LNCaP clone FGC (cell line): Measurements from ENCODE around the gene CDC37L1.

Source experiments
- DNase-seq: peaks from one replicate; pipeline ENCODE4 v3.0.0-alpha.2; 2011; ENCODE audit warnings: low read depth
- H3K4me3 ChIP-seq: 2 replicates; pipeline ENCODE4 v1.5.1; 2011; ENCODE audit warnings: mild to moderate bottlenecking, low read depth, low read length, control low read depth
- CTCF ChIP-seq: IDR thresholded peaks from 2 replicates; pipeline ENCODE4 v1.5.1; 2012; ENCODE audit warnings: mild to moderate bottlenecking; ENCODE audit not compliant: control insufficient read depth, insufficient read depth; ENCODE audit errors: extremely low read depth

Gene CDC37L1

DNA sequence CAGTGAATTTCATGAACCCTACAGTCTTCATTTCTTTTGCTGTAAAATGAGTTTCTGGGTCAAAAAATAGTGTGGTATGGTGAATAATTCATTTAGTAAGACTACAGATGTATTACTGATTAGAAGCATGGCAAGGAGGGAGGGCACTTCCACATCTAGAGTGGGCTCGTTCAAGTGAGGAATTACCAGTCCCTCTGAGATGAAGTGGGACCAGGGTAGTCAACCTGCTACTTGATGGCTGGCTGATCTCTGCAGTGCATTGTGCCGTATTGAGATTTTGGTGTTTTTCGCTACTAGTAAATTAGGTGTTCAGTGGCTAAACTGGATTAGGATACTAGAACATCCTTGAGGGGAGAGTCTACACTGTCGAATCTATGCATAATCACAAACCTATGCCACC, 10.8 kb downstream of the CDC37L1 start:
- no peak for DNase-seq
- H3K4me3 ChIP-seq, result no peak overlapping the region
- no peak for TF ChIP-seq CTCF

- TF ChIP-seq CTCF, result no peak
- H3K4me3 ChIP-seq, result no peak overlapping the region
- DNase-seq, result no peak
These were observed 12.4 kb downstream of the CDC37L1 start for GRCh38 chr9:4691795-4692194.

DNA sequence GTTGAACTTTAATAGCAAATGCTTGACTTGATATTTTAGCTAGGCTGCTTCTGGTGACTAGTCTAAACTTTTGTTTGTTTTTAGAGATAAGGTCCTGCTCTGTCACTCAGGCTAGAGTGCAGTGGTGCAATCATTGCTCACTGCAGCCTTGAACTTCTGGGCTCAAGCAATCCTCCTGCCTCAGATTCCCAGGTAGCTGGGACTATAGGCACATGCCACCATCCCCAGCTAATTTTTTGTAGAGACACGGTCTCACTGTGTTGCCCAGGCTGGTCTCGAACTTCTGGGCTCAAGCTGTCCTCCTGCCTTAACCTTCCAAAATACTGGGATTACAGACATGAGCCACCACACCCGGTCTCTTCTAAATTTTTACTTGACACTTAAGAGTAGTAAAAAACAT, 20.7 kb downstream of the CDC37L1 start:
- no peak for TF ChIP-seq CTCF
- DNase-seq, result no peak

GRCh38 chr9:4700932-4701331, 21.6 kb downstream of the CDC37L1 start:
- H3K4me3 ChIP-seq, result no peak overlapping the region
- TF ChIP-seq CTCF, result no peak
- no peak for DNase-seq

More for the DNA sequence above, 20.7 kb downstream of the CDC37L1 start:
- H3K4me3 ChIP-seq, result no peak overlapping the region

DNA sequence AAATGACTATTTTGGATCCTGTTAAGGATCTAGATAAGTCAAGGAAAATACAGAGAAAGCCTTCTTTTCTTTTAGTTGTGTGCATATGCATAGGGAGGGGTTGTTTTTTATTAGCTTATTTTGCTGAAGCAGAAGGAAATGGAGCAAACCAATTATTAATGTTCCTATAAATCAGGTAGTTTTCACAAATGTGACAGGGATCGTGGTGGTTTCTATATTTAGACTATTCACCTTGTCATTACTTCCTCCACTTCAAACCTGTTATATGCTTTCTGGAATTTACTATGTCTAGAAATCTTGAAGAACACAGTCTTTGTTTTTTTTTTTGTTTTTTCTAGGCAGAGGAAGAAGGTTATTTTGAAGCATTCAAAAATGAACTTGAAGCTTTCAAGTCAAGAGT, 22.2 kb downstream of the CDC37L1 start:
- DNase-seq, result no peak
- TF ChIP-seq CTCF, result no peak

DNA sequence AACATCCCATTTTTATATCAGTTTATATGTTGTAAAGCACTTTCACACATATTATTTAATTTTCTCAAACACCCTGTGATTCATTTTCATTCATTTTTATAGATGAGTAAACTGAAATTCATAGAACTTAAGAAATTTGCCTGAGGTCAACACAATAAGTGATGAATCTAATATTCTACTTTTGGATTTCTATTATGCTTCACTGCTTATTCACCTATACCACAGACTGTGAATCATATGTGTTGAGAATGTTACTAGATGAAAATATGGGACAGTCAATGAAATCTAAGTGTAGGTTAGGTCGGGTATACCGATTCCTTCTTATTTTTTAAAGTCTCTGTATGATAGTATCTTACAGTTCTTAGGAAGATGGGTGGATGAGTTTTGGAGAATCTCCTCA, 24.8 kb downstream of the CDC37L1 start:
- H3K4me3 ChIP-seq, result no peak overlapping the region
- TF ChIP-seq CTCF, result no peak
- no peak for DNase-seq

More for the DNA sequence above, 22.2 kb downstream of the CDC37L1 start:
- H3K4me3 ChIP-seq, result no peak overlapping the region

- DNase-seq, result no peak
- no peak overlapping the region for H3K4me3 ChIP-seq
- no peak for TF ChIP-seq CTCF
These were observed 26.7 kb downstream of the CDC37L1 start for GRCh38 chr9:4706021-4706420.
